GM19240 (cell line): Measurements from ENCODE around the gene FES.
"Not testable (repeated sequence)": the region's sequence is repeated elsewhere in the genome, so short reads cannot be mapped to it uniquely, and the experiment has no call there.

ENCODE experiments used
- DNase-seq: peaks from one replicate; pipeline ENCODE4 v3.0.0; 2011; ENCODE audit warnings: low spot score; ENCODE audit not compliant: insufficient read length

Gene FES

GRCh38 chr15:90860942-90861675, 23.2 kb upstream of the FES start:
- no peak for DNase-seq

GRCh38 chr15:90862487-90862886, 21.8 kb upstream of the FES start:
- no peak for DNase-seq

- no peak for DNase-seq
Measured at GRCh38 chr15:90862964-90863778, 21.1 kb upstream of the FES start.

- no peak for DNase-seq
Measured at GRCh38 chr15:90863987-90864386, 20.3 kb upstream of the FES start.

- no peak for DNase-seq
Measured at GRCh38 chr15:90864507-90864906, 19.8 kb upstream of the FES start.

- no peak for DNase-seq
Measured at GRCh38 chr15:90865702-90866101, 18.6 kb upstream of the FES start.

GRCh38 chr15:90866161-90866715, 18.1 kb upstream of the FES start:
- no peak for DNase-seq

- DNase-seq: no peak
Measured at GRCh38 chr15:90866800-90867199, 17.5 kb upstream of the FES start.

GRCh38 chr15:90868261-90868689, 16.0 kb upstream of the FES start, which contains the start of gene FURIN:
Gene FURIN, plus strand, starts transcription at chr15:90868588. Its CDS starts 7,153 bp downstream, at chr15:90875741.
- no peak for DNase-seq

GRCh38 chr15:90869140-90869541, 15.2 kb upstream of the FES start:
- DNase-seq: no peak

- DNase-seq: no peak
Measured at GRCh38 chr15:90869601-90870353, 14.5 kb upstream of the FES start.

GRCh38 chr15:90870354-90871138, 13.8 kb upstream of the FES start:
- DNase-seq: no peak

- DNase-seq: no peak
Measured at GRCh38 chr15:90871139-90871715, 13.1 kb upstream of the FES start.

GRCh38 chr15:90871716-90872485, 12.4 kb upstream of the FES start:
- no peak for DNase-seq

GRCh38 chr15:90872486-90873184, 11.7 kb upstream of the FES start:
- no peak for DNase-seq

- DNase-seq: no peak
Measured at GRCh38 chr15:90873488-90873997, 10.8 kb upstream of the FES start.

GRCh38 chr15:90873998-90874605, 10.2 kb upstream of the FES start:
- no peak for DNase-seq

GRCh38 chr15:90874986-90875385, 9.3 kb upstream of the FES start:
- not testable (repeated sequence) for DNase-seq
